GM19193 (cell line): ENCODE data around the gene P3R3URF.
A peak's percentile ranks its signal among the peaks of the same experiment; 100 is the strongest.

ENCODE experiments used
- POLR2A ChIP-seq: IDR thresholded peaks from 4 replicates; pipeline ENCODE4 v1.6.1; 2011; ENCODE audit not compliant: insufficient read depth, insufficient read length; ENCODE audit errors: extremely low read depth

P3R3URF gene

GRCh38 chr1:46199233-46199749 is 23.0 kb upstream of the P3R3URF start:
- no peak for TF ChIP-seq POLR2A

DNA sequence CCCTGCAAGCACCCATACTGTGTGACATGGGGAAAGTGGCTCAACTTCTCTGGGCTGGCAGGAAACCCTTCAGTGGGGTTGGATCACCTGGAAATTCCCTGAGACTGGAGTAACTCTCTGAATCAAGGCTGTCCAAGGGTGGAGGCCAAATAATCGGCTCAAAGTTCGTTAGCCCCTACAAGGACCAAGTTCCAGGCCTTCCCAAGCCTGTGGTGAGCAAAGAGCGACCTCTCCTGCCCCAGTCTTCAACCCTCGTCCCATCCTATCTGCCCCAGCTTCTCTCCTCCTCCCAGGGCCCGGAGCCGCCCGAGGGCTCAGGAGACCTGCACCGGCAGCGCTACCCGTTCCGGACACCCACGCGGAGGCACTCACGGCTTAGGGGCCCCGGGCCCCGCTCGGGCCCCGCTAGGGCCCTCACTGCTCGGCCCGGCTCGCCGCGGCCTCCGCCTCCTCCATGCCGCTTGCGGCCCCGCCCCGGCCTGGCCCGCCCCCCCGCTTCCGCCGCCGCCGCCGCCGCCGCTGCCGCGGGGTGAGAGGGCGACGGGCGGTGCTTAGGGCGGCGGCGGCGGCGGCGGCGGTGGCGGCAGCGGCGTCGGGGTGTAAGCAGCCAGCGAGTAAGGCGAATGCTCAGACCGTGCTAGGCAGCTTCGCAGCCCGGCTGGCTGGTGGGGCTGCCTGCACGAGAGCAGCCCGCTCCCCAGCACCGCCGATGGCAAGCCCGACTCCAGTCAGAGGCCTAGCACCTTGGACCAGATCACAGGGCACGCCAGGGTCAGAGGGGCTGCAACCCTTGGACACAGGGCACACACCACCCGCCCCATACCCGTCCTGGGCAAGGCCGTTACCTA is 21.9 kb upstream of the P3R3URF start, which contains the start of gene POMGNT1:
Gene POMGNT1 (minus strand): TSS at position 471 of the 848 bp plus-strand sequence. CDS start 613 bp downstream, outside the sequence.
- TF ChIP-seq POLR2A: peak; percentile 85

DNA sequence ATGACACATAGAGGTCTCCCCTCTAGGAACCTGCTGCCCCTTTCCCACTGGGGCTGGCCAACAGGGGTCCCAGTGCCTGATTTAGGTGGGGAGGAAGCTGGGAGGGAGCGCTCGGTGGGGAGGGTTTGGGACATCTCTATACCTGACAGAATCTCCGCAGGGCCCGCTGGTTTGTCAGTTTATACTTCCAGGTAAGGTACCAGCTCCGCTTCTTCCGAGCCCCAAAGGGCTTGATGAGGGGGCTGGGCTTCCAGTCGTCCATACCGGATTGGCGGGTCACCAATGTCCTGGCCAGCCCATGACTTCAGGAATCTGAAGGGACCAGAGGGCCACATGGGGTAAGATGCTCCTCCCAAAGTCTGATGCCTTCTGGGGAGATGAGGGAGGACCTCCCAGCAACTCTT is 21.3 kb upstream of the P3R3URF start:
- TF ChIP-seq POLR2A: no peak

DNA sequence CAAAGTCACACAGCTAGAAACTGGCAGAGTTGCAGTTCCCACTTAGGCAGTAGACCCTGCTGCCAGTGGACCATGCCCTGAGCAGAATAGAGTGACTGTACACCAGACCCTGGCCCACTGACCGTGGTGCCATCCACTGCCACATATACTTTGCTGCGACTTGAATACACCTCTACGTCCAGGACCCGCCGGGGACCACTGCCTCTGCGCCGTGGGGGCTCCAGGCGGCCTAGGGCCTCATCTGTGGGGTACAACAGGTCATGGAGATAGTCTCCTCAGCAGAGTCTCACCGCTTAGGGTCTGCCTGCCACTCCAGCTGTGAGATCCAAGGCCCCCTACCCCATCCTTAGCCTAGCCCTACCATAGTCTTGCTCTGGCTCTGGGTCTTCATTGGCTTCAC is 20.3 kb upstream of the P3R3URF start:
- TF ChIP-seq POLR2A: no peak

- TF ChIP-seq POLR2A: no peak
Measured at GRCh38 chr1:46194641-46195193, 18.4 kb upstream of the P3R3URF start.

DNA sequence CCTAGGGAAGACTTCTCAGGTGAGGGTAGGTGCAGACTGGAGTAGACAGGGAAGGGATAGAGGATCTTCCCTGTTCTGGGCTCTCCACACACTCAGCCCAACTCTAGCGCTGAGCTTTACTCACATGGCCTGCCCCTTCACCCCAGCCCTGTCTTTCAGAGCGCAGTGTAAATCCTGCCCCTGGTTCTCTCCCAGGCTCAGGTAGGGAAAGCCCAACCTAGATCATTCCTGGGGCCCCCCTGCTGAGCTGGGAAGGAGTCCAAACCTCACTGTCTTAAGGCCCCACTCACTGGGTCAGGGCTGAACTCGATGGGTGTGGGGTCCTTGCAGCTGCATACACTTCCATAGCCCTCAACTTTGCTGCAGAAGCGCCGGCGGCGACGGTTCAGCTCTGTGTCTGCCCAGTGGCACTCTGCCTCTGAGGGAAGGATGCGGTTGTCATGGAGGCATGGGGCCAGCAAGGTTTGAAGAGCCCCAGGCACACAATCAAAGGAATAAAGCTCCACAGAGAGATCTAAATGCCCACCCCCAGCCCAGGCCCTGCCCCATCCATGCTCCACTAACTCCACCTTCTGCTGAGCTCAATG is 17.8 kb upstream of the P3R3URF start:
- TF ChIP-seq POLR2A: no peak

GRCh38 chr1:46193285-46193684 is 17.0 kb upstream of the P3R3URF start:
- TF ChIP-seq POLR2A: no peak

DNA sequence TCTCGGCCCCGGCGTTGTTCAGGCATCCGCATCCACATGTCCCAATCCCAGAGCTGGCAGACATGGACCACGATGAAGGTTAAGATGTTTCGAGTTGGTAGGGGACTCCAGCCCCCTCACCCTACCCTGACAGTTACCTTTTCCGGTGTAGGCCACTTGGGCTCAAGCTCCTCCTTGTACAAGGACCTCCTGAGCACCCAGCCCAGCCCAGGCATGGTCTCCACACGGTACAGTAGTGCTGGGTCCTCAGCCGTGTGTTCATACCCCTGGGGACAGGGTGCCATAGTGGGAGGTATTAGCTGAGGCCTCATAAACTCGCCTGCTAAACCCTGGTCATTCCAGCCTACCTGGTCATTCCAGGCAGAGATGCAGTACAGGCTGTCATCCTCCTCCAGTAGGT is 15.9 kb upstream of the P3R3URF start:
- TF ChIP-seq POLR2A: no peak

- no peak for TF ChIP-seq POLR2A
Measured at GRCh38 chr1:46191033-46191701, 14.9 kb upstream of the P3R3URF start.

DNA sequence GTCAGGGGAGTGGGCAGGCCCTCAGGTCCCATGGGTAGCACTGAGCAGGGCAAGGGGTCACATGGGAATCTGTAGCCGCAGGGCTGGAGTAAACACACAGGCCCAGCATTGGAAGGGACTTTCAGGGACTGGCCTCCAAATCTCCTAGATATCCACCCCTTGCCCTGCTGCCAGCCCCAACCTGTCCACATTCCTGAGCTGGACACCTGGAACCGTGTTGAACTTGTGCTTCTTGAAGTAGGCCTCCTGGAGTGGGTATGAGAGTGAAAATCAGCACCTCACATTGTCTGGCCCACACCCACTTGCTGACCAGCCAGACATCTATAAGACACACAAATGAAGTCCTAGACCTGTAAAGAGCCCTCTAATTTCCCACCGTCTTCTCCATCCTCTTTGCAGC is 14.3 kb upstream of the P3R3URF start:
- no peak for TF ChIP-seq POLR2A

DNA sequence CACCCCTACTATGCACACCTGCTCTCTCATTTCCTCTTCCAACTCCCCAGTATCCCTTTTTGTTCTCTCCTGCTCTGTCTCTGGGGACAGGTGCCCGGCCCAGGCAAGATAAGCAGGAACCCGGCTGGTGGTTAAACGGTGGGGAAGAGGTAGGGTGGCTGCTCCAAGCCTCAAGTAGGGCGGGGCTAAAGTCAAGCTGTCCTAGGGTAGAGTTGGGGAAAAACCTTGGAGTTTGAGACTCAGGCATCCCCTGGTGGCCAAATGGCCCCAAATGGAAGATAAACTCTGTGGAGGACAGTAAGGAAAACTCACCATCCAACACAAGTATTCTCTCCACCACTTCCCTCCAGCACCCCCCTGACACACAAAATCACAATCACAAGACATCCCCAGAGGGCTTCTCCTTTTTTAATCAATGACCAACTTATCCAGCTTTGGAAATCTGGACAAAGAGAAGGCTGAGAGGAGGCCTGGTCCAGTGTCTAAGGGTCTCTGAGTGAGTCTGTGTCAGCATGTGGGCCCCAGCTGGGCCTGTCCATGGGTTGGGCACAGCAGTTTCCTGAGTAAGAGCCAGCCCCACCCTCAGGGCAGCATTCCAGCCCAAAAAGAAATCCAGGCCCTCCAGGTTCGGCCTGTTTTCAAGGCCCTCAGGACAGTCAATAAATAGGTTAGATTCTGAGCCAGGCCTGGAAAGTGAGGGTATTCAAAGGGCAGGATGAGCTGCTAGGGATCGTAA is 12.2 kb upstream of the P3R3URF start:
- no peak for TF ChIP-seq POLR2A

DNA sequence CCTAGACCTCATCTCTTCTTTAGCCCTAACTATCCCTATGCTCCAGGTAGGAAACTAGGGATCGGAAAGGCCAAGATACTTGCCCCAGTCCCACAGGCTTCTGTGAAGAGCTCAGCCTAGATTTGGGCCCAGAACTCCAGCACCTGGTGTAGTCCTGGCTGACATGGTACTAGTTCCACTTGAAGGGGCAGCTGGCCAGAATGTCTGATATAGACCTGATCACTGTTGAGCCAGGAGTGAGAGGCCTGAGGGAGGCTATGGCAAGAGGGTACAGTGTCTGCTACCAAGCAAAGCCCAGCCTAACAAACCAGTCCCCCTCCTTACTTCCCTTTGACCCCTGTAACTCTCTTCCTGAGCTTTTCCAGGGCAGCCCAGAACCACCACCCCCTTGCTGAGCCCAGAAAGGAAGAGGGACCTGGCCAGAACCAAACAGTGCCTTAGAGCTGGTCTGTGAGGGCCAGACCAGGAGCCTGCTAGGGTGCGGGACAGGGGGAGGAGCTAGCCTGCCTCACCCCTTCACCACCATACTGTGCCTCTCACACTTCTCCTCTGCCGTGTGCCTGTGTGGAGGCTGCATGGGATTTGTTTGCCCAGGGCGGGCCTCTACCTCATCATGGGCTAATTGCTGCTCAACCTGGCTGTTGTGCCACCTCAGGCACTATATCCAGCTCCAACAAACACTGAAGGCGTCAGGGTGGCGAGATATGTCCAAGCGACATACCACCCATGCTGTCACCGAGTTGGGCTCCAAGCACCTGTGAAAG is 11.0 kb upstream of the P3R3URF start:
- no peak for TF ChIP-seq POLR2A

DNA sequence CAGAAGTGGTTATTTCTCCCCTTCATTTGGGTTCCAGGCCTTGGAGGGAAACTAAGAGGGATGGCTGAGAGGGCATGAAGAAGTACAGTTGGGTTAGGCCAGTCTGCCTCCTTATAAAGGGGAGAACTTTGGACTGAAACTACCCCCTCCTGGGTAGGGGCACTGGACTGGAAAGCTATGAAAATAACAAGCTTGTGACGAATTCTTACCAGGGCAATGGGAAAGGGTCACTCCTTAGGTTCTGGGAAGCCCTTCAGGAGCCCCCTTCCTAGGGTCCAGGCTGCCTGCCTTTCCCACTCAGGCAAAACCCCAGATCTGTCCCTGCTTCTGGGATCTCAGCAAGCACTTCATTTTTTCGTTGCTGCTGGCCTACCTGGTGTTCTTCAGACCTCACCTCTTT is 9.8 kb upstream of the P3R3URF start:
- no peak for TF ChIP-seq POLR2A
